SH-SY5Y (cell line): Measurements from ENCODE around the gene ELOVL2.

Experiments
- GATA2 ChIP-seq: IDR thresholded peaks from 2 replicates; pipeline ENCODE4 v1.6.1; 2011; ENCODE audit warnings: mild to moderate bottlenecking, low read depth, low read length
- GATA3 ChIP-seq: IDR thresholded peaks from 2 replicates; pipeline ENCODE4 v1.6.1; 2011; ENCODE audit warnings: low read depth, mild to moderate bottlenecking, low read length, moderate library complexity

DNA sequence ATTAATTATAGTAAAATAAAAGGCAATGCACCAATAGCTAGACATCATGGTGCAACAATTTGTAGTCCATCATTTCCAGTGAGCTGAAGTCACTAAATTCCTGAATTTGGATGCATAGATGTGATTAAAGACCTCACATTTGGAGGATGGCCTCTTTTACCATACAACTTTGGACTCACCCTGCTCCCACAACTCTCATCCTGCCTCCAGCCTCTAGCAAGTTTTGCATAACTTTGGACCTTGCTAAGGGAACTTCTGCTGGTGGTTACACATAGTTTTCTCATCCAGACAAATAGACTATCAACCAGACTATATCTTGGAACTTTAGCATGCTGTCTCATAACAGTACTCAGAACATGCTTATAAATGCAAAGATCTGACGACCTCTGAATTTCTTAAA lies 12.8 kb upstream of the ELOVL2 start:
- TF ChIP-seq GATA3: no peak
- TF ChIP-seq GATA2: no peak
